WI38 (cell line): Measurements from ENCODE around the gene ABCA8.

Source experiments
- H3K4me3 ChIP-seq: 2 replicates; pipeline ENCODE4 v1.5.1; 2011; ENCODE audit warnings: low read depth, mild to moderate bottlenecking, control low read depth, low read length
- CTCF ChIP-seq: IDR thresholded peaks from 2 replicates; pipeline ENCODE4 v1.5.1; 2012; ENCODE audit warnings: low read depth, mild to moderate bottlenecking, control low read depth, low read length

ABCA8 gene

GRCh38 chr17:68939195-68939594 lies 16.0 kb downstream of the ABCA8 start:
- H3K4me3 ChIP-seq: no peak overlapping the region
- TF ChIP-seq CTCF: no peak

GRCh38 chr17:68937890-68938514 lies 17.2 kb downstream of the ABCA8 start:
- TF ChIP-seq CTCF: no peak
- no peak overlapping the region for H3K4me3 ChIP-seq

GRCh38 chr17:68927516-68927915 lies 27.7 kb downstream of the ABCA8 start:
- TF ChIP-seq CTCF: no peak
- no peak overlapping the region for H3K4me3 ChIP-seq

- TF ChIP-seq CTCF: no peak
- no peak overlapping the region for H3K4me3 ChIP-seq
Measured at GRCh38 chr17:68924793-68925720, 30.1 kb downstream of the ABCA8 start.

DNA sequence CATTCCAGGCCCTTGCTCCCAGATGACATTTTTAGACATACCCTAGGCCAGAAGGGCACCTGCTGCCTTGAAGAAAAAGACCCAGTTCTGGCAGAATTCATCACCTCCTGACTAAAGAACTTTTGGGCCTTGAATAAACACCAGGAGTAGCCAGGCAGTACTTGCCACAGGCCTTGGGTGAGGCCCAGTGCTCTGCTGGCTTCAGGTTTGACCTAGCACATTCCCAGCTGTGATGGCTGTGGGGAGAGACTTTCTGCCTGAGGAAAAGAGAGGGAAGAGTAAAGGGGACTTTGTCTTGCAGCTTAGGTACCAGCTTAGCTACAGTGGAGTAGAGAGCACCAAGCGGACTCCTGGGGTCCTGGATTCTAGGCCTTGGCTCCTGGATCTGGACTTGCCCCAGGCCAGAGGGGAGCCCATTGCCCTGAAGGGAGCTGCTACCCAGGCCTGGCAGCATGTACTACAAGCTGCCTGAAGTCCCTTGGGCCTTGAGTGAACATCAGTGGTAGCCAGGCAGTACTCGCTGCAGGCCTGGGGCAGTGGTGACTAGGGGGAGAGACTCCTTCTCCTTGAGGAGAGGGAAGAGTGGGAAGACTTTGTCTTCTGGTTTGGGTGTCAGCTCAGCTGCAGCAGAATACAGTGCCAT lies 44.3 kb downstream of the ABCA8 start:
- no peak overlapping the region for H3K4me3 ChIP-seq
- no peak for TF ChIP-seq CTCF

- no peak overlapping the region for H3K4me3 ChIP-seq
- no peak for TF ChIP-seq CTCF
Measured at GRCh38 chr17:68910251-68910705, 44.9 kb downstream of the ABCA8 start.

DNA sequence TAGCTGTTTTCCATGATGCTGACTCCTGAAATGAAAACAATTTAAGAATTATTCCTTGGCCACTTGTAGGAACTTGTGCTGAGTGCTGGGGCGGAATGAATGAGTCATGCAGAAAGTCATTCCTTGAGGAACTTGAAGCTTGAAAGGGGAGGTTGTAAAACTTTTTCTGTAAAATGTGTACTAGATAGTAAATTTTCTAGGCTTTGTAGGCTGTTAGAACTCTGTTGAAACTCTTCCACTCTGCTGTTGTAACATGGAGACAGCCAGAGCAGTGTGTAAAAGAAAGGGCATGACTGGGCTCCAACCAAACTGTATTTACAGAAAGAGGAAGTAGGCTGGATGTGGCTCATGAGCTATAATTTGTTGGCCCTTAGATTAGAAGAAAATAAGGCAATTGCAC lies 46.1 kb downstream of the ABCA8 start:
- H3K4me3 ChIP-seq: no peak overlapping the region
- no peak for TF ChIP-seq CTCF
